Ascending aorta (tissue), 2 donors: Measurements from ENCODE around the gene CPNE7. TPM values are rescaled to one million over a fixed set of nuclear protein-coding genes. Genes with fewer than 3 reads are reported as not detected.

ENCODE experiments used
- DNase-seq, 2 donors: peaks; one replicate each; pipeline ENCODE4 v3.0.0-alpha.2; 2019; ENCODE audit warnings: low spot score in 2 of 2
- H3K27ac ChIP-seq, 2 donors: fragments of 200-600 bp; sonication (generic); one replicate each; pipeline ENCODE4 v1.5.1; 2016 to 2017; ENCODE audit warnings: mild to moderate bottlenecking in 1 of 2
- H3K27me3 ChIP-seq: fragments of 200-600 bp; sonication (generic); one replicate; pipeline ENCODE4 v1.5.1; 2017
- H3K36me3 ChIP-seq, 2 donors: fragments of 200-600 bp; sonication (generic); one replicate each; pipeline ENCODE4 v1.5.1; 2016
- H3K4me1 ChIP-seq, 2 donors: fragments of 200-600 bp; sonication (generic); one replicate each; pipeline ENCODE4 v1.5.1; 2016 to 2017; ENCODE audit warnings: mild to moderate bottlenecking in 1 of 2
- H3K4me3 ChIP-seq, 2 donors: fragments of 200-600 bp; sonication (generic); one replicate each; pipeline ENCODE4 v1.5.1; 2016 to 2017; ENCODE audit warnings: mild to moderate bottlenecking in 1 of 2
- H3K9me3 ChIP-seq, 2 donors: fragments of 200-600 bp; sonication (generic); one replicate each; pipeline ENCODE4 v1.5.1; 2016
- CTCF ChIP-seq, 3 experiments: fragments of 200-600 bp in 2 of 3; fragments of 450-650 bp in 1 of 3; sonication (generic) in 2 of 3; IDR thresholded peaks; one replicate each; pipeline ENCODE4 v1.5.1; 2016 to 2019; ENCODE audit warnings: antibody characterized with exemption in 3 of 3, mild to moderate bottlenecking in 1 of 3, moderate library complexity in 1 of 3
- intact Hi-C: fragments of 100-400 bp; cut with DNase I; formaldehyde crosslinking; loops from one replicate; pipeline ENCODE4 v1.15.1; 2023
- total RNA-seq: library from RNA; depleted of rRNA; stranded (reverse); fragments of >200 nt; gene quantifications from one replicate; pipeline ENCODE4 v1.1.0, GENCODE V29; 2016

CPNE7 gene
- total RNA-seq, 1 donor from 2014 or later = not detected

DNA sequence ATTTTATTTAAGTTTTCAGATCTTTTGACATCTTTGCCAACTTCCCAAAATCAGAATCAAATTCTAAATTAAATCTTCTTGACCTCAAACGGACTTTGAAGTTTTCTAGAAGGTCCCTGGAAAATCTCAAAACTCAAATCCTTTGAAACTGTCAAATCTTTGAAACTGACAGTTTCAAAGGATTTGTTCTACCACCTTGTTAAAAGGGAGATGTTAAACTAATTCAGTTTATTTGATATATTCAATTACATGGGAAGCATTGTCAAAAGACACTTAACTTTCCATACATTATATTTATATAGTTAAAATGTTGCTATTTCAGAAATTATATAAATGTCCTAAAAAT is 34.5 kb downstream of the CPNE7 start:
- intact Hi-C loops = no loop called here
- no peak for TF ChIP-seq CTCF (IDR thresholded peaks at IDR 0.05)

GRCh38 chr16:89612415-89613166 is 37.0 kb downstream of the CPNE7 start:
- H3K27me3 ChIP-seq = no peaks in the 10 kb centered on the region
- no peak for DNase-seq
- no peaks in the 10 kb centered on the region for H3K4me1 ChIP-seq
- TF ChIP-seq CTCF (IDR thresholded peaks at IDR 0.05) = no peak
- no peak overlapping the region for H3K4me3 ChIP-seq
- no peaks in the 10 kb centered on the region for H3K36me3 ChIP-seq
- no peak overlapping the region for H3K27ac ChIP-seq
- no peaks in the 10 kb centered on the region for H3K9me3 ChIP-seq
- intact Hi-C loops = no loop called here

More for the DNA sequence above, 34.5 kb downstream of the CPNE7 start:
- no peak overlapping the region for H3K27ac ChIP-seq
- no peak overlapping the region for H3K4me3 ChIP-seq
- no peaks in the 10 kb centered on the region for H3K9me3 ChIP-seq
- H3K27me3 ChIP-seq = no peaks in the 10 kb centered on the region
- DNase-seq = no peak
- H3K36me3 ChIP-seq = no peaks in the 10 kb centered on the region
- H3K4me1 ChIP-seq = no peaks in the 10 kb centered on the region

GRCh38 chr16:89613231-89613953 is 37.8 kb downstream of the CPNE7 start, which contains the start of gene DPEP1:
Gene DPEP1, plus strand, starts transcription at chr16:89613642. Its CDS starts 16,769 bp downstream, at chr16:89630411.
- no peak for DNase-seq
- intact Hi-C loops = no loop called here
- Histone ChIP-seq H3K4me3 (no peak within 1 kb of the TSS), H3K36me3 (no peaks in the 10 kb centered on the region), H3K4me1 (no peaks in the 10 kb centered on the region), H3K27ac (no peak within 1 kb of the TSS), H3K9me3 (no peaks in the 10 kb centered on the region), H3K27me3 (no peaks in the 10 kb centered on the region)
- no peak for TF ChIP-seq CTCF (IDR thresholded peaks at IDR 0.05)

DNA sequence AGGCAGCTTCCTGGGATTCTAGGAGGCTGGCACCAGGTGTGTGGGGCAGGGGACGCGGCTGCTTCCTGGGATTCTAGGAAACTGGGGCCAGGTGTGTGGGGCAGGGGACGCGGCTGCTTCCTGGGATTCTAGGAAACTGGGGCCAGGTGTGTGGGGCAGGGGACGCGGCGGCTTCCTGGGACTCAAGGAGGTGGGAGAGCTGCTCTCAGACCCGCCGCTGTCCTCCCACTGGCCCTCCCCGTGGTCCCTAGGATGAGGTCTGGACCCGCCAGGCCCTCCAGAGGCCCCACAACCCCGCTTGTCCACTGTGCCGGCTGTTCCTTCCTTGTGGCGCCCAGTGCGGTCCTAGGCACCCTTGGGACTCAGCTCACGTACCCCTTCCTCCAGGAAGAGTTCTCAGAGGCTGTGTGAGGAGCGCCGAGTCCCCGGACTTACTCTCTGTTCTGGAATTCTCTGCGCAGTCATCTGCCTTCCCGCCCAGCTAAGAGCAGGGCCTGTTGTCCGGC is 38.4 kb downstream of the CPNE7 start:
- intact Hi-C loops = no loop called here
- Histone ChIP-seq H3K4me1 (no peaks in the 10 kb centered on the region), H3K4me3 (no peak overlapping the region), H3K9me3 (no peaks in the 10 kb centered on the region), H3K27me3 (no peaks in the 10 kb centered on the region), H3K36me3 (no peaks in the 10 kb centered on the region), H3K27ac (no peak overlapping the region)
- no peak for TF ChIP-seq CTCF (IDR thresholded peaks at IDR 0.05)
- no peak for DNase-seq

DNA sequence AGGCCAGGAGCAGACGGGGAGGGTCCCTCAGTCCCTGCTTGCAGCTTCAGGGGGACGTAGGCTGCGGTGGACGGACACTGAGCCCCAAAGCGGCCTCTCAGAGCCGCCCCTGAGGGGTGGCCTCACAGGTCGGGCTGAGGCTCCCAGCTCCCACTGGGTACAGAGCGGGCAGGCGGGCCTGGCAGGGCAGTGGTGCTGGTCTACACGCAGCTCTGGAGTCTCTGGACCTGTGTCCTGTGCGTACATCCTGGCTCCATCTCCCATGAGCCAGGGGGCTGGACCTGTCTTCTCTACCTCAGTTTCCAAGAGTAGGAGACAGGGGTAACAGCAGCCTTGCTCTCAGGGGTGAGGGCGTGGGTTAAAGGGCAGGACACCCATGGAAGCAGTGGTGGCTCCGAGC is 39.6 kb downstream of the CPNE7 start:
- H3K4me3 ChIP-seq = no peak overlapping the region
- no peak overlapping the region for H3K27ac ChIP-seq
- no peaks in the 10 kb centered on the region for H3K4me1 ChIP-seq
- no peaks in the 10 kb centered on the region for H3K27me3 ChIP-seq
- no peaks in the 10 kb centered on the region for H3K9me3 ChIP-seq
- intact Hi-C loops = no loop called here
- TF ChIP-seq CTCF (IDR thresholded peaks at IDR 0.05) = no peak
- H3K36me3 ChIP-seq = no peaks in the 10 kb centered on the region
- DNase-seq = no peak
